HG03135 (cell line): ENCODE data around the gene DLG2.

Experiments
- ATAC-seq: cut with Tn5 transposase; IDR thresholded peaks from one replicate; pipeline ENCODE4 v1.9.1; 2021; ENCODE audit warnings: mild to moderate bottlenecking, moderate library complexity; ENCODE audit not compliant: unreplicated experiment

The DLG2 gene

GRCh38 chr11:85133636-85134035, 493.5 kb downstream of the DLG2 start:
- ATAC-seq: no peak

- no peak for ATAC-seq
Observed at GRCh38 chr11:85132851-85133585, 494.1 kb downstream of the DLG2 start.

GRCh38 chr11:85127349-85127748, 499.8 kb downstream of the DLG2 start:
- no peak for ATAC-seq

- ATAC-seq: peak; percentile 93
Observed at GRCh38 chr11:85123752-85124231, 503.4 kb downstream of the DLG2 start.

GRCh38 chr11:85118151-85118550, 509.0 kb downstream of the DLG2 start:
- no peak for ATAC-seq

- ATAC-seq: no peak
Observed at GRCh38 chr11:85115798-85116197, 511.3 kb downstream of the DLG2 start.

GRCh38 chr11:85114786-85115185, 512.4 kb downstream of the DLG2 start:
- ATAC-seq: no peak

GRCh38 chr11:85110246-85110645, 516.9 kb downstream of the DLG2 start:
- ATAC-seq: peak; percentile 96

GRCh38 chr11:85109141-85109540, 518.0 kb downstream of the DLG2 start:
- ATAC-seq: peak; percentile 73

GRCh38 chr11:85105868-85106267, 521.3 kb downstream of the DLG2 start:
- ATAC-seq: no peak

GRCh38 chr11:85099522-85099921, 527.6 kb downstream of the DLG2 start:
- ATAC-seq: no peak

- no peak for ATAC-seq
Observed at GRCh38 chr11:85098996-85099395, 528.1 kb downstream of the DLG2 start.

GRCh38 chr11:85096939-85097338, 530.2 kb downstream of the DLG2 start:
- peak; percentile 66 for ATAC-seq

- ATAC-seq: no peak
Observed at GRCh38 chr11:85095239-85095638, 531.9 kb downstream of the DLG2 start.

GRCh38 chr11:85094795-85095194, 532.3 kb downstream of the DLG2 start:
- no peak for ATAC-seq

- ATAC-seq: no peak
Observed at GRCh38 chr11:85089654-85090053, 537.5 kb downstream of the DLG2 start.

GRCh38 chr11:85088286-85088685, 538.9 kb downstream of the DLG2 start:
- ATAC-seq: no peak

- no peak for ATAC-seq
Observed at GRCh38 chr11:85086504-85087284, 540.5 kb downstream of the DLG2 start.

GRCh38 chr11:85076535-85077330, 550.4 kb downstream of the DLG2 start:
- no peak for ATAC-seq

- ATAC-seq: peak; percentile 99
Observed at GRCh38 chr11:85062659-85063058, 564.5 kb downstream of the DLG2 start.

GRCh38 chr11:85052636-85053035, 574.5 kb downstream of the DLG2 start:
- no peak for ATAC-seq
